A549 treated with CpdA at 1 μM for 4 hours (cell line): Measurements from ENCODE around the gene MAGEH1. TPM values are rescaled to one million over a fixed set of nuclear protein-coding genes. Genes with fewer than 3 reads are reported as not detected.

ENCODE experiments used
- total RNA-seq: library from RNA; stranded (reverse); fragments of 200-300 nt; extraction: Qiagen RNA extraction; gene quantifications from 5 replicates; pipeline ENCODE4 v1.2.3, GENCODE V29; 2022; ENCODE audit warnings: low read depth

Gene MAGEH1
- total RNA-seq: 6.7 to 7.6 TPM (median 6.9 TPM) in 5 replicates

GRCh38 chrX:55451990-55452832 is at the start of gene MAGEH1:
TSS of gene MAGEH1 (plus strand) at chrX:55452127. CDS start at chrX:55452375, 248 bp downstream.

GRCh38 chrX:55489314-55490009 is 37.5 kb downstream of the MAGEH1 start, which contains the start of gene USP51:
TSS of gene USP51 (minus strand) at chrX:55489848. CDS start at chrX:55488939, 909 bp downstream.

Other genes starting within 250 kb of the MAGEH1 start
- gene PAGE5, start 231.8 kb upstream of the MAGEH1 start, total RNA-seq: not detected in 5 replicates
- gene PAGE3, start 187.2 kb upstream of the MAGEH1 start, total RNA-seq: not detected in 5 replicates
- gene USP51, start 37.7 kb downstream of the MAGEH1 start, total RNA-seq: 0.32 to 0.71 TPM (median 0.52 TPM) in 5 replicates
- not detected in 5 replicates for gene FOXR2, start 171.3 kb downstream of the MAGEH1 start, total RNA-seq